ENCODE measurements around the gene CD3G. TPM values are rescaled to one million over a fixed set of nuclear protein-coding genes. Genes with fewer than 3 reads are reported as not detected.

The CD3G gene
- total RNA-seq, 2 donors from 2014 or later: not detected

GRCh38 chr11:118321386-118322082, 22.6 kb upstream of the CD3G start:
- no peak for TF ChIP-seq POLR2A (IDR thresholded peaks at IDR 0.05)
- H3K4me3 ChIP-seq: no peak overlapping the region
- H3K4me1 ChIP-seq: peaks cover 14% of the 10 kb centered on the region
- no peak overlapping the region for H3K27ac ChIP-seq
- no peaks in the 10 kb centered on the region for H3K9me3 ChIP-seq
- DNase-seq (no peak), ATAC-seq (no peak)
- intact Hi-C loops (cut with DNase I): no loop called here
- no peaks in the 10 kb centered on the region for H3K36me3 ChIP-seq (replicated peaks in 1 of 2; ENCODE audit: insufficient read depth in 1 of 2, low read depth in 2 of 2)
- WGBS, 2 donors: 42% methylated on average over 5 of the region's 5 CpGs
- H3K27me3 ChIP-seq: no peaks in the 10 kb centered on the region

GRCh38 chr11:118322721-118323120, 21.4 kb upstream of the CD3G start:
- 94 to 95% methylated on average over 2 to 19 of the region's 19 CpGs for WGBS, 2 donors
- Histone ChIP-seq H3K9me3 (no peaks in the 10 kb centered on the region), H3K4me3 (no peak overlapping the region), H3K27me3 (no peaks in the 10 kb centered on the region), H3K4me1 (peaks cover 8% of the 10 kb centered on the region), H3K36me3 (replicated peaks in 1 of 2; ENCODE audit: insufficient read depth in 1 of 2, low read depth in 2 of 2) (no peaks in the 10 kb centered on the region), H3K27ac (no peak overlapping the region)
- intact Hi-C loops (cut with DNase I): no loop called here
- DNase-seq: no peak
- ATAC-seq: no peak
- TF ChIP-seq CTCF (IDR thresholded peaks at IDR 0.05) (no peak), POLR2A (IDR thresholded peaks at IDR 0.05) (no peak)

- no peak for TF ChIP-seq POLR2A (IDR thresholded peaks at IDR 0.05)
- TF ChIP-seq CTCF (IDR thresholded peaks at IDR 0.05): no peak
- Histone ChIP-seq H3K36me3 (replicated peaks in 1 of 2; ENCODE audit: insufficient read depth in 1 of 2, low read depth in 2 of 2) (no peaks in the 10 kb centered on the region), H3K4me3 (no peak overlapping the region), H3K4me1 (peaks cover 8% of the 10 kb centered on the region), H3K27ac (no peak overlapping the region), H3K27me3 (no peaks in the 10 kb centered on the region), H3K9me3 (no peaks in the 10 kb centered on the region)
- ATAC-seq (no peak), DNase-seq (no peak)
- intact Hi-C loops (cut with DNase I): no loop called here
These were observed 18.9 kb upstream of the CD3G start for GRCh38 chr11:118325283-118325682.

GRCh38 chr11:118328745-118329144, 15.4 kb upstream of the CD3G start:
- H3K4me1 ChIP-seq: no peaks in the 10 kb centered on the region
- DNase-seq: no peak
- intact Hi-C loops (cut with DNase I): no loop called here
- ATAC-seq: no peak
- H3K36me3 ChIP-seq (replicated peaks in 1 of 2; ENCODE audit: insufficient read depth in 1 of 2, low read depth in 2 of 2): no peaks in the 10 kb centered on the region
- TF ChIP-seq POLR2A (IDR thresholded peaks at IDR 0.05): no peak
- no peak for TF ChIP-seq CTCF (IDR thresholded peaks at IDR 0.05)
- no peaks in the 10 kb centered on the region for H3K27me3 ChIP-seq
- no peaks in the 10 kb centered on the region for H3K9me3 ChIP-seq
- no peak overlapping the region for H3K27ac ChIP-seq
- H3K4me3 ChIP-seq: no peak overlapping the region

GRCh38 chr11:118334745-118335144, 9.4 kb upstream of the CD3G start:
- intact Hi-C loops (cut with DNase I): no loop called here
- no peak overlapping the region for H3K4me3 ChIP-seq
- no peaks in the 10 kb centered on the region for H3K27me3 ChIP-seq
- DNase-seq: no peak
- TF ChIP-seq POLR2A (IDR thresholded peaks at IDR 0.05) (no peak), CTCF (IDR thresholded peaks at IDR 0.05) (no peak)
- 79 to 84% methylated on average over 1 of the region's 1 CpG for whole genome bisulfite sequencing, 2 donors
- no peaks in the 10 kb centered on the region for H3K9me3 ChIP-seq
- no peaks in the 10 kb centered on the region for H3K4me1 ChIP-seq
- H3K27ac ChIP-seq: no peak overlapping the region
- no peak for ATAC-seq
- no peaks in the 10 kb centered on the region for H3K36me3 ChIP-seq (replicated peaks in 1 of 2; ENCODE audit: insufficient read depth in 1 of 2, low read depth in 2 of 2)
